ENCODE results near the gene GPC5. TPM values are rescaled to one million over a fixed set of nuclear protein-coding genes. Genes with fewer than 3 reads are reported as not detected.

GPC5 gene
- total RNA-seq, 2 donors from 2014 or later, result 0.55 to 1.0 TPM

- no peak overlapping the region for H3K4me3 Mint-ChIP-seq
- H3K27me3 Mint-ChIP-seq, result no peaks in the 10 kb centered on the region
- peaks cover 12% of the 10 kb centered on the region for H3K9me3 Mint-ChIP-seq
- no peak for DNase-seq (ENCODE audit: low spot score)
- no peak overlapping the region for H3K27ac Mint-ChIP-seq
- H3K4me1 Mint-ChIP-seq (ENCODE audit: low read depth in 2 of 2), result no peaks in the 10 kb centered on the region
- no peak for ATAC-seq
- no peaks in the 10 kb centered on the region for H3K36me3 Mint-ChIP-seq
Observed at GRCh38 chr13:91621963-91622362, 223.5 kb downstream of the GPC5 start.

DNA sequence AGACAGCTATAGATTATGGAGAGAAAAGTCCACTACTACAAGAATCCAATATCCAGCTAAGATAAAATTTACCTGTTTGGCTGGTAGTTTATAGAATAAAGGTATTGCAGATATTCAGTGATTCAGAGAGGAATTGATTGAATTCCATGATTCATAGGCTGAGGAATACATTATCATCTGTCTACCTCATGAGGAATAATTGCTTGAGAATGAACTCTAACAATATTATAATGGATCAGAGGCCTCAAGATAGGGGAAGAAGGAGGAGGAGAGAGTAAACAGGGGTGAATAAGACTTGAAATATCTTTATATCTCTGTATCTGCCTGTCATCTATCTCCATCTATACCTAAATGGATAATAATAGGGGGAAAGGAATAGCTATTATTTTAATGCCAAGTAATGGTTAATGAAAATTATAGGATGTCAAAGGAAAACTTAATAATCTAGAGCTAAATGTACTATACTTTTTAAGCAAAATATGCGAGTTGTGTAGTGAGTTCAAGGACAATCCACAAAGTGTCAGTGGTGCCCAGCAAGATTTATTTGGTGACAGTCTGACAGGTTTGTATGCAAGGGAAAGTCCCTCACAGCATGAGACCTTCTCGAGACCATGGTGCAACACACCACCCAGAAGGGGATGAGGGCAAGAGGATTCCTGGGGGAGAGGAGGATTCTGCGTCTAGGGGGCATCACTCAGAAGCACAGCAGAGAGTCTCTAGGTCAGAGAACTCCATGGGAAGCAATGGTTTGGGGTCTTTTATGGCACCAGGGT is 224.5 kb downstream of the GPC5 start:
- Mint-ChIP-seq H3K36me3 (no peaks in the 10 kb centered on the region), H3K27ac (no peak overlapping the region), H3K4me3 (no peak overlapping the region), H3K27me3 (no peaks in the 10 kb centered on the region), H3K4me1 (ENCODE audit: low read depth in 2 of 2) (no peaks in the 10 kb centered on the region), H3K9me3 (peaks cover 9% of the 10 kb centered on the region)
- ATAC-seq, result no peak
- DNase-seq (ENCODE audit: low spot score), result no peak

DNA sequence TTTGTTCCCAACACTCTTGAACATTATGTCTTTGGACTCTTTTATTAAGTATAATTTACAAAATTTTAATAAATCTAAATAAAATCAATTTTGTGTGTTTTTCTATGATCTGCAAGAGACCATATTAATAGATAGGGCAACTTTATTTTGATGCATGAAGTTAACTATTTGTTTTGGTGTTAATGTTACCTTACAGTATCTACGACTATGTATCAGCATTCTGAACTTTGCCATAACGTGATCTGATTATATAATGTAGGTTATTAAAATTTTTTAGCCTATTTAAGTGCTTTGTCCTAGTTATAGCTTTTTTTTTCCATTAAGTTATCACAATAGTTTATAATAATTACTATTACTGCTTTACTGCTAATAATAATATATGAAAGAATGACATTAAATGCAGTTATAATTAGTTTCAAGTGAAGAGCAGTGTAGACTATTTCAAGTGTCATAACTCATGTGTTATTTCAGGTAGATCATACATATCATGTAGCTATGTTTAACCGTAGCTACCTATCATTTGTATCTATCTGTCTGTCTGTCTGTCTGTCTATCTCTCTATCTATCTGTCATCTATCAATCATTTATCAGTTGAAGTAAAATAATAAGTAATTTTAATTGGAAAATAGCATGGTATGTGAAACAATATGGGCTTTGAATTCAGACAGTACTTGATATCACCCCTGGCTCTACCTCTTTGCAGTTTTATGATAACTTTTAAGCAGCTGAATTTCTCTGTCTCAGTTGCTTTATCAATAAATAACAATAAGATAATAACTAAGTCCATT is 229.7 kb downstream of the GPC5 start:
- Mint-ChIP-seq H3K4me1 (ENCODE audit: low read depth in 2 of 2) (no peaks in the 10 kb centered on the region), H3K9me3 (peaks cover 4% of the 10 kb centered on the region), H3K36me3 (no peaks in the 10 kb centered on the region), H3K27me3 (no peaks in the 10 kb centered on the region), H3K4me3 (no peak overlapping the region), H3K27ac (no peak overlapping the region)
- ATAC-seq (no peak), DNase-seq (ENCODE audit: low spot score) (no peak)

GRCh38 chr13:91630946-91631345 is 232.5 kb downstream of the GPC5 start:
- Mint-ChIP-seq H3K27me3 (no peaks in the 10 kb centered on the region), H3K4me3 (no peak overlapping the region), H3K36me3 (no peaks in the 10 kb centered on the region), H3K27ac (no peak overlapping the region), H3K9me3 (peaks cover 4% of the 10 kb centered on the region), H3K4me1 (ENCODE audit: low read depth in 2 of 2) (no peaks in the 10 kb centered on the region)
- no peak for DNase-seq (ENCODE audit: low spot score)
- ATAC-seq, result no peak

DNA sequence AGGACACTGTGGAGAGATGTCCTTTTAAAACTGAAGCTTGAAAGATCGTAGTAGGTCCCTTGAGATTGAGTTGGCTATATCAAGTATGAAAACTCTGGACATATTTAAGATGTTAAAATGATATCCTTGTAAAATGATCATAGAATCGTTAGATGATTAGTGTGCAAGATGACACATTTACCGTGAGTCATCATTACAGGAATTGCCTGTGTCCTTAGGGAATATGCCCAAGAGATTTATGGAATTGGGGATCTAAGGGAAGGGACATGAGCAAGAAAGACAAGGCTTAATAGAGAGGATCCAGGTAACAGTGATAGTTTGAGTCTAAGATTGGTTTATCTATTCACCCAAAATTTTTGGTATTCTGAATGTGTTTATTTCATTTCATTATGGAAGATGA is 233.7 kb downstream of the GPC5 start:
- H3K9me3 Mint-ChIP-seq, result peaks cover 4% of the 10 kb centered on the region
- DNase-seq (ENCODE audit: low spot score) (no peak), ATAC-seq (no peak)
- H3K36me3 Mint-ChIP-seq, result no peaks in the 10 kb centered on the region
- no peak overlapping the region for H3K27ac Mint-ChIP-seq
- no peaks in the 10 kb centered on the region for H3K4me1 Mint-ChIP-seq (ENCODE audit: low read depth in 2 of 2)
- H3K4me3 Mint-ChIP-seq, result no peak overlapping the region
- H3K27me3 Mint-ChIP-seq, result no peaks in the 10 kb centered on the region

GRCh38 chr13:91639330-91639729 is 240.9 kb downstream of the GPC5 start:
- no peaks in the 10 kb centered on the region for H3K4me1 Mint-ChIP-seq (ENCODE audit: low read depth in 2 of 2)
- no peak for DNase-seq (ENCODE audit: low spot score)
- no peaks in the 10 kb centered on the region for H3K36me3 Mint-ChIP-seq
- no peak overlapping the region for H3K4me3 Mint-ChIP-seq
- H3K9me3 Mint-ChIP-seq, result no peaks in the 10 kb centered on the region
- ATAC-seq, result no peak
- no peaks in the 10 kb centered on the region for H3K27me3 Mint-ChIP-seq
- no peak overlapping the region for H3K27ac Mint-ChIP-seq

DNA sequence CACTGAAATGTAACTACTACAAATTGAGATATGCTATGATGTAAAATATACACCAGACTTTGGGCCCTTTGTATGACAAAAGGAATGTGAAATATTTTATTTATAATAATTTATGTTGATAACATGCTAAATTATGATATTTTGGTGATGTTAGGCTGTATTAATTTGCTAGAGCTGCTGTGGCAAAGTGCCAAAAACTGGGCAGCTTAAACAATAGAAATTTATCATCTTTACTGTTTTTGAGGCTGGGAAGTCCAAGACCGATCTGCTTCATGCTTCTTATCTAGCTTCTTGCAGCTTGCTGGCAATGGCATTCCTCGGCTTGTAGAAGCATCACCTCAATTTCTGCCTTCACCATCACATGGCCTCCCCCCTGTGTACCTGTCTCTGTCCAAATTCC is 245.0 kb downstream of the GPC5 start:
- DNase-seq (ENCODE audit: low spot score), result no peak
- Mint-ChIP-seq H3K36me3 (no peaks in the 10 kb centered on the region), H3K9me3 (no peaks in the 10 kb centered on the region), H3K4me1 (ENCODE audit: low read depth in 2 of 2) (no peaks in the 10 kb centered on the region), H3K27me3 (no peaks in the 10 kb centered on the region), H3K27ac (no peak overlapping the region), H3K4me3 (no peak overlapping the region)
- ATAC-seq, result no peak

DNA sequence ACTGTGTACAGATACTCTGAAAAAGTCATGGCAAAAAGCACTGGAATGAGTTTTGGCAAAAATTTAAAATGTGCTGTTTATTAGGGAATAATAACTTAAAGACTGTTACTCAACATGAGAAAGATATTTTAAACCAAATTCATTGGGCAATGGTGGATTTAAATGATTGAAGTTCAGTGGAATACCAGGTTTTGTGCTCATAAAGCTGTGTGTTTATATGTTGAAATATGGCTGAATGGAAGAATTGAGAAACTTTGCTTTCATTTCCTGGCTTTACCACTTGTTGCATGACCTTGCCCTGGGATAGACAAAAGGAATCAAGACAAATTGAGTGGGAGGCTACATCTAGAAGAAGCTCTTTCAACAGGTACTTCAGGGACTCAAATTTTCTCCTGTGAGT is 246.4 kb downstream of the GPC5 start:
- Mint-ChIP-seq H3K27me3 (no peaks in the 10 kb centered on the region), H3K36me3 (no peaks in the 10 kb centered on the region), H3K9me3 (peaks cover 7% of the 10 kb centered on the region), H3K4me1 (ENCODE audit: low read depth in 2 of 2) (no peaks in the 10 kb centered on the region), H3K27ac (no peak overlapping the region), H3K4me3 (no peak overlapping the region)
- DNase-seq (ENCODE audit: low spot score) (no peak), ATAC-seq (no peak)

- H3K4me1 Mint-ChIP-seq (ENCODE audit: low read depth in 2 of 2), result no peaks in the 10 kb centered on the region
- DNase-seq (ENCODE audit: low spot score), result no peak
- ATAC-seq, result no peak
- H3K27me3 Mint-ChIP-seq, result no peaks in the 10 kb centered on the region
- H3K4me3 Mint-ChIP-seq, result no peak overlapping the region
- H3K9me3 Mint-ChIP-seq, result peaks cover 7% of the 10 kb centered on the region
- H3K36me3 Mint-ChIP-seq, result no peaks in the 10 kb centered on the region
- no peak overlapping the region for H3K27ac Mint-ChIP-seq
Observed at GRCh38 chr13:91647361-91647990, 249.1 kb downstream of the GPC5 start.

- DNase-seq (ENCODE audit: low spot score), result no peak
- ATAC-seq, result no peak
- Mint-ChIP-seq H3K36me3 (no peaks in the 10 kb centered on the region), H3K9me3 (peaks cover 7% of the 10 kb centered on the region), H3K4me1 (ENCODE audit: low read depth in 2 of 2) (no peaks in the 10 kb centered on the region), H3K27ac (no peak overlapping the region), H3K4me3 (no peak overlapping the region), H3K27me3 (no peaks in the 10 kb centered on the region)
Observed at GRCh38 chr13:91648012-91648411, 249.6 kb downstream of the GPC5 start.

DNA sequence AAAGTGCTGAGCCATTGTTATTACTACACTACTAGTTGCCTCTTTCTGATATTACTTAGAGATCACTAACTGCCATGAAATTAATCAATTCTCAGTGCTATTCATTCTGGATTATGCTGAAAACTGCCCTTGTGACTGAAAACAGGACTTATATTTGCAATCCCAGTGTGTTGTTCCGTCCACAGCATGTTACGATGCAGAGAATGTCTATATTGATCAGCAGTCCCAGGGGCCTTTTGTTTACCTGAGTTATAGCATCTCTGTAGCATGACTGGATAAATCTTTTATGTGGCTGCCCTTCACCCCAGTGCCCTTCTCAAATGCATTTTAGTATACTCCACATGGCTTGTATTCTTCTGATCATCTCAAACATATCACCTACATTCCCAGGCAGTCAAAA is 251.0 kb downstream of the GPC5 start:
- no peak overlapping the region for H3K27ac Mint-ChIP-seq

GRCh38 chr13:91652404-91653301 is 254.2 kb downstream of the GPC5 start:
- peaks cover 13% of the 10 kb centered on the region for H3K9me3 Mint-ChIP-seq
- H3K4me3 Mint-ChIP-seq, result no peak overlapping the region
- H3K27me3 Mint-ChIP-seq, result no peaks in the 10 kb centered on the region
- DNase-seq (ENCODE audit: low spot score), result no peak
- H3K36me3 Mint-ChIP-seq, result no peaks in the 10 kb centered on the region
- H3K4me1 Mint-ChIP-seq (ENCODE audit: low read depth in 2 of 2), result no peaks in the 10 kb centered on the region
- no peak for ATAC-seq
- H3K27ac Mint-ChIP-seq, result no peak overlapping the region

More for the DNA sequence above, 251.0 kb downstream of the GPC5 start:
- H3K4me1 Mint-ChIP-seq (ENCODE audit: low read depth in 2 of 2), result no peaks in the 10 kb centered on the region
- ATAC-seq (no peak), DNase-seq (ENCODE audit: low spot score) (no peak)
- H3K9me3 Mint-ChIP-seq, result peaks cover 7% of the 10 kb centered on the region
- no peaks in the 10 kb centered on the region for H3K36me3 Mint-ChIP-seq
- no peaks in the 10 kb centered on the region for H3K27me3 Mint-ChIP-seq
- no peak overlapping the region for H3K4me3 Mint-ChIP-seq

GRCh38 chr13:91655731-91656130 is 257.3 kb downstream of the GPC5 start:
- Mint-ChIP-seq H3K36me3 (no peaks in the 10 kb centered on the region), H3K4me3 (no peak overlapping the region), H3K27ac (no peak overlapping the region), H3K27me3 (no peaks in the 10 kb centered on the region), H3K4me1 (ENCODE audit: low read depth in 2 of 2) (no peaks in the 10 kb centered on the region), H3K9me3 (peaks cover 11% of the 10 kb centered on the region)
- ATAC-seq (no peak), DNase-seq (ENCODE audit: low spot score) (no peak)
